IMR-90 (cell line): ENCODE measurements around the gene MRPL30. TPM values are rescaled to one million over a fixed set of nuclear protein-coding genes. Genes with fewer than 3 reads are reported as not detected.

Experiments used
- ATAC-seq: fragments of 200-7000 bp; cut with Tn5 transposase; 2 replicates; pipeline ENCODE4 v1.9.1; 2020; ENCODE audit warnings: low read depth, mild to moderate bottlenecking, moderate library complexity
- BruUV-seq: library from RNA; stranded (reverse); fragments of 400-500 nt; replicated peaks from 2 replicates; lab custom pipeline; 2021; lab: Mats Ljungman, UMichigan
- CTCF ChIA-PET: fragments of 300-600 bp; formaldehyde crosslinking; extraction: SDS; loops from one replicate; lab custom pipeline; 2021; ENCODE audit warnings: antibody characterized with exemption; lab: Yijun Ruan, JAX
- POLR2A ChIA-PET: fragments of 300-600 bp; sonication (Branson Sonifier 250); formaldehyde crosslinking; loops from one replicate; lab custom pipeline; 2022; ENCODE audit warnings: antibody characterized with exemption; ENCODE audit not compliant: unreplicated experiment; lab: Charles Lee
- DNase-seq: peaks from one replicate; pipeline ENCODE4 v3.0.0; 2013
- H2AFZ ChIP-seq: replicated peaks from 2 replicates; pipeline ENCODE3; 2013; ENCODE audit warnings: low read length, mild to moderate bottlenecking; ENCODE audit not compliant: poor library complexity
- H2AK5ac ChIP-seq: 2 replicates; pipeline ENCODE4 v1.6.1; 2013; ENCODE audit warnings: low read depth, low read length, inconsistent platforms
- H2AK9ac ChIP-seq: replicated peaks from 2 replicates; pipeline ENCODE3; 2013; ENCODE audit warnings: mild to moderate bottlenecking, low read depth, low read length, moderate library complexity; ENCODE audit not compliant: poor library complexity
- H2BK120ac ChIP-seq: 2 replicates; pipeline ENCODE4 v1.6.1; 2013; ENCODE audit warnings: low read depth, low read length, inconsistent platforms
- H2BK15ac ChIP-seq: 3 replicates; pipeline ENCODE4 v1.6.1; 2013; ENCODE audit warnings: low read depth, low read length, inconsistent platforms
- H2BK20ac ChIP-seq: 2 replicates; pipeline ENCODE4 v1.6.1; 2013; ENCODE audit warnings: low read depth, mild to moderate bottlenecking, inconsistent platforms, low read length, moderate library complexity
- H2BK5ac ChIP-seq: 2 replicates; pipeline ENCODE4 v1.6.1; 2013; ENCODE audit warnings: mild to moderate bottlenecking, low read depth, low read length, inconsistent platforms; ENCODE audit not compliant: poor library complexity, severe bottlenecking
- H3K14ac ChIP-seq: replicated peaks from 2 replicates; pipeline ENCODE4 v1.6.1; 2013; ENCODE audit warnings: low read depth, low read length, inconsistent platforms
- H3K18ac ChIP-seq: 2 replicates; pipeline ENCODE4 v1.6.1; 2013; ENCODE audit warnings: low read depth, low read length, control low read depth
- H3K23ac ChIP-seq: 2 replicates; pipeline ENCODE4 v1.6.1; 2013; ENCODE audit warnings: low read depth, low read length, inconsistent platforms
- H3K27ac ChIP-seq: 2 replicates; pipeline ENCODE4 v1.5.1; 2013; ENCODE audit warnings: mild to moderate bottlenecking, control low read depth, low read length; ENCODE audit not compliant: insufficient read depth
- H3K27me3 ChIP-seq: 2 replicates; pipeline ENCODE4 v1.6.1; 2013; ENCODE audit warnings: low read length; ENCODE audit not compliant: control insufficient read depth, insufficient read depth
- H3K36me3 ChIP-seq: 2 replicates; pipeline ENCODE4 v1.6.1; 2013; ENCODE audit warnings: low read length, mixed read lengths; ENCODE audit not compliant: control insufficient read depth, insufficient read depth
- H3K4ac ChIP-seq: 2 replicates; pipeline ENCODE4 v1.6.1; 2013; ENCODE audit warnings: low read depth, low read length, inconsistent platforms
- H3K4me1 ChIP-seq: 2 replicates; pipeline ENCODE4 v1.6.1; 2013; ENCODE audit warnings: low read length, mixed read lengths; ENCODE audit not compliant: control insufficient read depth, insufficient read depth
- H3K4me2 ChIP-seq: 2 replicates; pipeline ENCODE4 v1.6.1; 2013; ENCODE audit warnings: low read depth, mild to moderate bottlenecking, control low read depth, low read length, moderate library complexity
- H3K4me3 ChIP-seq: 2 replicates; pipeline ENCODE4 v1.5.1; 2013; ENCODE audit warnings: low read depth, mild to moderate bottlenecking, control low read depth, low read length, moderate library complexity; ENCODE audit not compliant: insufficient read depth
- H3K56ac ChIP-seq: 2 replicates; pipeline ENCODE4 v1.6.1; 2013; ENCODE audit warnings: low read length, inconsistent platforms; ENCODE audit not compliant: insufficient read depth; ENCODE audit errors: extremely low read depth
- H3K79me1 ChIP-seq, 2 experiments: 2 replicates each; pipeline ENCODE4 v1.6.1; 2013; ENCODE audit warnings: low read length in 2 of 2, inconsistent platforms in 1 of 2, low read depth in 1 of 2
- H3K9ac ChIP-seq: 2 replicates; pipeline ENCODE4 v1.6.1; 2013; ENCODE audit warnings: low read depth, low read length, control low read depth
- H3K9me1 ChIP-seq: 2 replicates; pipeline ENCODE4 v1.6.1; 2013; ENCODE audit warnings: low read length, inconsistent platforms; ENCODE audit not compliant: insufficient read depth
- H3K9me3 ChIP-seq: 2 replicates; pipeline ENCODE4 v1.6.1; 2013; ENCODE audit warnings: low read length; ENCODE audit not compliant: control insufficient read depth, insufficient read depth
- H4K20me1 ChIP-seq: 2 replicates; pipeline ENCODE4 v1.6.1; 2013; ENCODE audit warnings: low read length, inconsistent platforms; ENCODE audit not compliant: insufficient read depth
- H4K5ac ChIP-seq: 2 replicates; pipeline ENCODE4 v1.6.1; 2013; ENCODE audit warnings: mild to moderate bottlenecking, low read depth, low read length, control low read depth
- H4K8ac ChIP-seq, 2 experiments: 2 replicates each; pipeline ENCODE4 v1.6.1; 2013; ENCODE audit warnings: low read depth in 2 of 2, low read length in 2 of 2, control low read depth in 1 of 2, inconsistent platforms in 1 of 2
- H4K91ac ChIP-seq: 2 replicates; pipeline ENCODE4 v1.6.1; 2013; ENCODE audit warnings: low read depth, low read length, inconsistent platforms; ENCODE audit not compliant: insufficient read depth
- CEBPB ChIP-seq: IDR thresholded peaks from 2 replicates; pipeline ENCODE4 v1.6.1; 2012; ENCODE audit warnings: low read depth, low read length, improper control_type of control experiment
- CHD1 ChIP-seq: IDR thresholded peaks from 2 replicates; pipeline ENCODE4 v1.6.1; 2012; ENCODE audit warnings: low read depth, low read length, improper control_type of control experiment
- FOS ChIP-seq: fragments of 150-350 bp; IDR thresholded peaks from 2 replicates; pipeline ENCODE4 v1.6.1; 2016; ENCODE audit warnings: low read depth, low read length
- MAFK ChIP-seq: IDR thresholded peaks from 2 replicates; pipeline ENCODE4 v1.6.1; 2012; ENCODE audit warnings: low read depth, low read length, improper control_type of control experiment
- MAZ ChIP-seq: IDR thresholded peaks from 2 replicates; pipeline ENCODE4 v1.6.1; 2012; ENCODE audit warnings: low read depth, mild to moderate bottlenecking, low read length, improper control_type of control experiment, moderate library complexity, borderline replicate concordance
- MXI1 ChIP-seq: IDR thresholded peaks from 2 replicates; pipeline ENCODE4 v1.6.1; 2012; ENCODE audit warnings: low read depth, mild to moderate bottlenecking, low read length, moderate library complexity, borderline replicate concordance
- NFE2L2 ChIP-seq: fragments of 150-350 bp; IDR thresholded peaks from 2 replicates; pipeline ENCODE4 v1.6.1; 2016; ENCODE audit warnings: low read depth, mild to moderate bottlenecking, low read length
- POLR2A ChIP-seq: IDR thresholded peaks from 2 replicates; pipeline ENCODE4 v1.6.1; 2012; ENCODE audit warnings: mild to moderate bottlenecking, low read depth, low read length
- RAD21 ChIP-seq: IDR thresholded peaks from 2 replicates; pipeline ENCODE4 v1.6.1; 2012; ENCODE audit warnings: low read length, improper control_type of control experiment
- RCOR1 ChIP-seq: IDR thresholded peaks from 2 replicates; pipeline ENCODE4 v1.6.1; 2012; ENCODE audit warnings: mild to moderate bottlenecking, low read length, improper control_type of control experiment; ENCODE audit not compliant: insufficient replicate concordance
- RFX5 ChIP-seq: IDR thresholded peaks from 2 replicates; pipeline ENCODE4 v1.8.0; 2012; ENCODE audit warnings: low read depth, mild to moderate bottlenecking, low read length, moderate library complexity
- SMC3 ChIP-seq: fragments of 150-350 bp; IDR thresholded peaks from 2 replicates; pipeline ENCODE4 v1.6.1; 2016; ENCODE audit warnings: low read depth, mild to moderate bottlenecking, antibody characterized with exemption, low read length, moderate library complexity
- WGBS, 2 experiments: methylation state at CpG; one replicate each; pipeline versions ENCODE4 v1.1.5 to v1.1.7; 2013; ENCODE audit warnings: missing lambda C conversion rate in 2 of 2; ENCODE audit not compliant: insufficient read length in 1 of 2; ENCODE audit errors: extremely low coverage in 2 of 2; 5-methylcytosine and 5-hydroxymethylcytosine counted together
- dilution Hi-C: fragments of 300-500 bp; cut with HindIII; formaldehyde crosslinking; loops from one replicate; pipeline ENCODE4 v1.14.3; 2018; ENCODE audit warnings: low sequenced_read_pairs; ENCODE audit not compliant: unreplicated experiment
- in situ Hi-C: fragments of 300-500 bp; cut with MboI; formaldehyde crosslinking; loops from 3 replicates; pipeline ENCODE4 v1.14.3; 2019; ENCODE audit warnings: low sequenced_read_pairs, inconsistent platforms, mixed read lengths
- intact Hi-C: fragments of 100-400 bp; cut with micrococcal nuclease; formaldehyde crosslinking; loops from 2 replicates; pipeline ENCODE4 v1.10.0; 2022
- polyA plus RNA-seq, 3 experiments: library from polyadenylated mRNA; depleted of rRNA; stranded (reverse); fragments of >200 nt; gene quantifications; 2 replicates each; pipeline ENCODE4 v1.2.3, GENCODE V29; 2012; ENCODE audit warnings: low replicate concordance in 1 of 3
- total RNA-seq: library from RNA; depleted of rRNA; stranded (reverse); fragments of >200 nt; gene quantifications from 2 replicates; pipeline ENCODE4 v1.2.3, GENCODE V29; 2012
- TF ChIP-seq, protein P1 (sequence below): fragments of 150-350 bp; IDR thresholded peaks from 2 replicates; pipeline ENCODE4 v1.6.1; 2016; ENCODE audit warnings: low read depth, mild to moderate bottlenecking, low read length, moderate library complexity, borderline replicate concordance
- TF ChIP-seq, protein P2 (sequence below): fragments of 150-350 bp; IDR thresholded peaks from 2 replicates; pipeline ENCODE4 v1.6.1; 2017; ENCODE audit warnings: mild to moderate bottlenecking, antibody characterized with exemption, low read length, low read depth

MRPL30 gene
- total and polyA plus RNA-seq, 2 of the 4 experiments (the other 2 are of a cell fraction): 18.7 to 34.8 TPM

DNA sequence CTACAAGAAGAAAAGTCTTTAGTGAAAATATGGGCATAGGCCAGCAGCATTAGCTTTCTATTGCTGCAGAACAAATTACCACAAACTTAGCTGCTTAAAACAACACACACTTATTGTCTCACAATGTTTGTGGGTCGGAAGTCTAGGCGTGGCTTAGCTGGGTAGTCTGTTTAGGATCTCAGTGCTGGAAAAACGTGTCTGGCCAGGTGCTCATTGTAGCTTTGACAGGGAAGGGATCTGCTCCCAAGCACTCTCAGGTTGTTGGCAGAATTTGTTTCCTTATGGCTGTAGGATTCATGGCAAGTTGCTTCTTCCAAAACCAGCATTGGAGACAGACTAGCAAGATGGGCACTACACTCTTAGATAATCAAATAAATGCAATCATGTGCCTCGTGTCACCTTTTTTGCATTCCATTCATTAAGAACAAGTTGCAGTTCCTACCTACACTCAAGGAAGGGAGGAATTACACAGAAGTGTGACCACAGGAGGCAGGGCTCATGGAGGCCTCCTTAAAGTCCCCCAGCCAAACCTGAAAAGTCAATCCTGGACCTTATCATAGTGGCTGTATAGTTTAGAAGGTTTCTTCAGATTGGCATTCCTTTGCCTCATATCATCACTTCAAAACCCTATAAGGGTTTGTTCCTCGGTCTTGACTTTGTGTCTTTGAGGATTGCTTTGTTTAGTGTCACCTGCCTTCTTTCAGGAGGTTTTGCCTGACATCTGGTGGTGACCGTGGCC is 17.3 kb downstream of the MRPL30 start:
- ATAC-seq (no peak), DNase-seq (no peak)
- no peak overlapping the region for H3K27ac ChIP-seq
- ChIA-PET CTCF (no interaction called here), POLR2A (no interaction called here)
- dilution Hi-C loops (no loop called here), intact Hi-C loops (no loop called here), in situ Hi-C loops (no loop called here)
- H3K9me1 ChIP-seq: peaks cover 2% of the 10 kb centered on the region; the same call in 1 of the 2 replicates
- no peak overlapping the region for H2BK15ac ChIP-seq
- no peak overlapping the region for H2BK120ac ChIP-seq
- H3K4ac ChIP-seq: no peak overlapping the region
- no peak overlapping the region for H3K56ac ChIP-seq
- H3K36me3 ChIP-seq: peaks cover 14% of the 10 kb centered on the region
- no peak overlapping the region for H2AK9ac ChIP-seq
- TF ChIP-seq FOS: no peak
- no peak for TF ChIP-seq RFX5
- TF ChIP-seq MXI1: no peak
- no peak for TF ChIP-seq RAD21
- TF ChIP-seq NFE2L2: no peak
- no peak for TF ChIP-seq CHD1
- TF ChIP-seq CEBPB: no peak
- no peak for TF ChIP-seq RCOR1
- no peak for TF ChIP-seq SMC3
- TF ChIP-seq, protein P1, sequence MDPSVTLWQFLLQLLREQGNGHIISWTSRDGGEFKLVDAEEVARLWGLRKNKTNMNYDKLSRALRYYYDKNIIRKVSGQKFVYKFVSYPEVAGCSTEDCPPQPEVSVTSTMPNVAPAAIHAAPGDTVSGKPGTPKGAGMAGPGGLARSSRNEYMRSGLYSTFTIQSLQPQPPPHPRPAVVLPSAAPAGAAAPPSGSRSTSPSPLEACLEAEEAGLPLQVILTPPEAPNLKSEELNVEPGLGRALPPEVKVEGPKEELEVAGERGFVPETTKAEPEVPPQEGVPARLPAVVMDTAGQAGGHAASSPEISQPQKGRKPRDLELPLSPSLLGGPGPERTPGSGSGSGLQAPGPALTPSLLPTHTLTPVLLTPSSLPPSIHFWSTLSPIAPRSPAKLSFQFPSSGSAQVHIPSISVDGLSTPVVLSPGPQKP: no peak
- TF ChIP-seq, protein P2, sequence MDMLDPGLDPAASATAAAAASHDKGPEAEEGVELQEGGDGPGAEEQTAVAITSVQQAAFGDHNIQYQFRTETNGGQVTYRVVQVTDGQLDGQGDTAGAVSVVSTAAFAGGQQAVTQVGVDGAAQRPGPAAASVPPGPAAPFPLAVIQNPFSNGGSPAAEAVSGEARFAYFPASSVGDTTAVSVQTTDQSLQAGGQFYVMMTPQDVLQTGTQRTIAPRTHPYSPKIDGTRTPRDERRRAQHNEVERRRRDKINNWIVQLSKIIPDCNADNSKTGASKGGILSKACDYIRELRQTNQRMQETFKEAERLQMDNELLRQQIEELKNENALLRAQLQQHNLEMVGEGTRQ: no peak
- no peak for TF ChIP-seq MAFK
- no peak for TF ChIP-seq MAZ
- no peak for TF ChIP-seq POLR2A
- H3K9me3 ChIP-seq: no peaks in the 10 kb centered on the region
- no peak overlapping the region for H2AK5ac ChIP-seq
- no peak overlapping the region for H4K5ac ChIP-seq
- no peak overlapping the region for H2BK5ac ChIP-seq
- H3K4me2 ChIP-seq: no peak overlapping the region
- no peak overlapping the region for H2BK20ac ChIP-seq
- H3K4me3 ChIP-seq: no peak overlapping the region
- no peaks in the 10 kb centered on the region for H3K4me1 ChIP-seq
- no peak overlapping the region for H3K18ac ChIP-seq
- WGBS, 2 experiments: 50% methylated on average over 1 of the region's 6 CpGs; no CpG with 5 or more reads in 1 of the 2 experiments
- no peak overlapping the region for H4K8ac ChIP-seq
- no peak overlapping the region for H4K91ac ChIP-seq
- no peak overlapping the region for H3K23ac ChIP-seq
- no peaks in the 10 kb centered on the region for H3K79me1 ChIP-seq
- H4K20me1 ChIP-seq: no peaks in the 10 kb centered on the region
- H3K14ac ChIP-seq: no peak overlapping the region
- H2AFZ ChIP-seq: no peak overlapping the region
- H3K27me3 ChIP-seq: no peaks in the 10 kb centered on the region
- no TSS peak for BruUV-seq
- H3K9ac ChIP-seq: no peak overlapping the region
